Measurements from ENCODE around the gene CRADD.

DNA sequence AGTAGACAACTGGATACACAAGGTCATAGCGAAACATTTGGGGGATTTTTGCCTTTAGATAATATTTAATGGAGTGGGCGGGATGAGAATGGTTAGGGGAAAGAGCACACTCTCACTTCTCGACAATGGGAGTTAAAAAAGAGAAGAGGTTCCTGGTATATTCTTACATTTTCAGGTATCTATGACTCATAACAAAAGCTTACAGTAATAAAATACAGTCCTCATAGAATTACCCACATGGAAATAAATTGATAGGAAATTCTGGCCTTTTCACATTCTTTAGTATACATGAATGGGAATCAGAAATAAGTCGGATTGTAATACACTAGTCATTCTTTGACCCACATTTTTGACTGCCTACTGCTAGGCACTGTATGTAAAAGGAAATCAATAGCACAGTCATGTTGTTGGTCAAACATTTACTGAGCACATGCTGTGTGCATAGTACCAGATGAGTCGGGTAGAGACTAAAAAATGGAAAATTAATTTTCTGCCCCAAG is 8.2 kb upstream of the CRADD start:
- TF ChIP-seq CREB1 (IDR thresholded peaks at IDR 0.05; ENCODE audit: low read depth) (no peak), TEAD4 (IDR thresholded peaks at IDR 0.05) (no peak), EGR1 (IDR thresholded peaks at IDR 0.05) (no peak), EP300 (IDR thresholded peaks at IDR 0.05; ENCODE audit: borderline replicate concordance) (no peak), FOXM1 (IDR thresholded peaks at IDR 0.05; ENCODE audit: borderline replicate concordance, low read depth) (no peak), YY1 (IDR thresholded peaks at IDR 0.05; ENCODE audit: low read depth) (no peak), MAX (IDR thresholded peaks at IDR 0.05) (no peak), CEBPB (IDR thresholded peaks at IDR 0.05) (no peak)
- TF ChIP-seq, protein P1, sequence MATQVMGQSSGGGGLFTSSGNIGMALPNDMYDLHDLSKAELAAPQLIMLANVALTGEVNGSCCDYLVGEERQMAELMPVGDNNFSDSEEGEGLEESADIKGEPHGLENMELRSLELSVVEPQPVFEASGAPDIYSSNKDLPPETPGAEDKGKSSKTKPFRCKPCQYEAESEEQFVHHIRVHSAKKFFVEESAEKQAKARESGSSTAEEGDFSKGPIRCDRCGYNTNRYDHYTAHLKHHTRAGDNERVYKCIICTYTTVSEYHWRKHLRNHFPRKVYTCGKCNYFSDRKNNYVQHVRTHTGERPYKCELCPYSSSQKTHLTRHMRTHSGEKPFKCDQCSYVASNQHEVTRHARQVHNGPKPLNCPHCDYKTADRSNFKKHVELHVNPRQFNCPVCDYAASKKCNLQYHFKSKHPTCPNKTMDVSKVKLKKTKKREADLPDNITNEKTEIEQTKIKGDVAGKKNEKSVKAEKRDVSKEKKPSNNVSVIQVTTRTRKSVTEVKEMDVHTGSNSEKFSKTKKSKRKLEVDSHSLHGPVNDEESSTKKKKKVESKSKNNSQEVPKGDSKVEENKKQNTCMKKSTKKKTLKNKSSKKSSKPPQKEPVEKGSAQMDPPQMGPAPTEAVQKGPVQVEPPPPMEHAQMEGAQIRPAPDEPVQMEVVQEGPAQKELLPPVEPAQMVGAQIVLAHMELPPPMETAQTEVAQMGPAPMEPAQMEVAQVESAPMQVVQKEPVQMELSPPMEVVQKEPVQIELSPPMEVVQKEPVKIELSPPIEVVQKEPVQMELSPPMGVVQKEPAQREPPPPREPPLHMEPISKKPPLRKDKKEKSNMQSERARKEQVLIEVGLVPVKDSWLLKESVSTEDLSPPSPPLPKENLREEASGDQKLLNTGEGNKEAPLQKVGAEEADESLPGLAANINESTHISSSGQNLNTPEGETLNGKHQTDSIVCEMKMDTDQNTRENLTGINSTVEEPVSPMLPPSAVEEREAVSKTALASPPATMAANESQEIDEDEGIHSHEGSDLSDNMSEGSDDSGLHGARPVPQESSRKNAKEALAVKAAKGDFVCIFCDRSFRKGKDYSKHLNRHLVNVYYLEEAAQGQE (IDR thresholded peaks at IDR 0.05; ENCODE audit: low read depth) = no peak
